ENCODE measurements around the gene CENPE. TPM values are rescaled to one million over a fixed set of nuclear protein-coding genes. Genes with fewer than 3 reads are reported as not detected.

Gene CENPE
- total RNA-seq, 1 donor from 2014 or later: not detected

GRCh38 chr4:103086551-103086950 is 111.6 kb downstream of the CENPE start:
- Histone ChIP-seq H3K9me3 (no peaks in the 10 kb centered on the region), H3K36me3 (peaks cover 51 to 61% of the 10 kb centered on the region in 2 donors), H3K4me3 (no peak overlapping the region), H3K27me3 (no peaks in the 10 kb centered on the region), H3K27ac (no peak overlapping the region), H3K4me1 (no peaks in the 10 kb centered on the region)
- TF ChIP-seq CTCF (IDR thresholded peaks at IDR 0.05): no peak
- intact Hi-C loops (cut with DNase I): no loop called here
- no peak for DNase-seq (ENCODE audit: low spot score in 2 of 2)

GRCh38 chr4:103085555-103086196 is 112.5 kb downstream of the CENPE start:
- Histone ChIP-seq H3K27ac (no peak overlapping the region), H3K4me3 (no peak overlapping the region), H3K4me1 (no peaks in the 10 kb centered on the region), H3K36me3 (peaks cover 52 to 66% of the 10 kb centered on the region in 2 donors), H3K9me3 (no peaks in the 10 kb centered on the region), H3K27me3 (no peaks in the 10 kb centered on the region)
- DNase-seq (ENCODE audit: low spot score in 2 of 2): no peak
- TF ChIP-seq CTCF (IDR thresholded peaks at IDR 0.05): no peak
- intact Hi-C loops (cut with DNase I): no loop called here

- Histone ChIP-seq H3K4me3 (no peak overlapping the region), H3K4me1 (peaks cover 3 to 4% of the 10 kb centered on the region in 2 donors), H3K36me3 (peaks cover 12 to 29% of the 10 kb centered on the region in 2 donors), H3K27me3 (no peaks in the 10 kb centered on the region), H3K27ac (no peak overlapping the region), H3K9me3 (no peaks in the 10 kb centered on the region)
- no peak for TF ChIP-seq CTCF (IDR thresholded peaks at IDR 0.05)
- DNase-seq (ENCODE audit: low spot score in 2 of 2): no peak
- intact Hi-C loops (cut with DNase I): loop anchor here (5.0 kb wide), 1 partner anchor 732 kb away; the partner anchor contains the start of gene SLC39A8
These were observed 118.5 kb downstream of the CENPE start for GRCh38 chr4:103079621-103080020.

GRCh38 chr4:103076747-103077347 is 121.3 kb downstream of the CENPE start, which contains the start of gene SLC9B2:
TSS of gene SLC9B2 (minus strand) at chr4:103076761. CDS start at chr4:103067550, 9,211 bp downstream.
- Histone ChIP-seq H3K36me3 (peaks cover 10 to 17% of the 10 kb centered on the region in 2 donors), H3K27ac (peak within 1 kb of the TSS; percentile 89 to 91), H3K9me3 (no peaks in the 10 kb centered on the region), H3K27me3 (no peaks in the 10 kb centered on the region), H3K4me3 (peak within 1 kb of the TSS; percentile 58 to 85), H3K4me1 (peaks cover 3 to 9% of the 10 kb centered on the region in 2 donors)
- no peak for DNase-seq (ENCODE audit: low spot score in 2 of 2)
- TF ChIP-seq CTCF (IDR thresholded peaks at IDR 0.05): no peak
- intact Hi-C loops (cut with DNase I): loop anchor here (2.0 to 5.0 kb wide), 4 partner anchors 22 to 730 kb away; partner anchors contain the start of genes BDH2, SLC39A8 and SLC9B1

GRCh38 chr4:103075894-103076746 is 122.0 kb downstream of the CENPE start:
- Histone ChIP-seq H3K4me3 (peak overlapping the region; percentile 58 to 85), H3K9me3 (no peaks in the 10 kb centered on the region), H3K36me3 (peaks cover 3 to 10% of the 10 kb centered on the region in 2 donors), H3K27ac (peak overlapping the region; percentile 89 to 91), H3K27me3 (no peaks in the 10 kb centered on the region), H3K4me1 (peaks cover 3 to 9% of the 10 kb centered on the region in 2 donors)
- peak in 1 of 2 donors; percentile 78 for DNase-seq (ENCODE audit: low spot score in 2 of 2)
- intact Hi-C loops (cut with DNase I): loop anchor here (2.0 to 5.0 kb wide), 4 partner anchors 23 to 729 kb away; partner anchors contain the start of genes BDH2, SLC39A8 and SLC9B1
- peak in 1 of 3 experiments; percentile 17 for TF ChIP-seq CTCF (IDR thresholded peaks at IDR 0.05)
